Suprapubic skin (tissue), 4 donors: ENCODE results near the gene METTL15.

ENCODE experiments used
- CTCF ChIP-seq, 2 donors: fragments of 200-600 bp in 1 of 2; fragments of 450-650 bp in 1 of 2; sonication (generic) in 1 of 2; IDR thresholded peaks; one replicate each; pipeline ENCODE4 v1.5.1; 2016 to 2019; ENCODE audit warnings: antibody characterized with exemption in 2 of 2, mild to moderate bottlenecking in 1 of 2, moderate library complexity in 1 of 2
- POLR2A ChIP-seq, 2 donors: fragments of 450-650 bp; IDR thresholded peaks; one replicate each; pipeline ENCODE4 v1.6.1; 2017; ENCODE audit warnings: antibody characterized with exemption in 2 of 2, mild to moderate bottlenecking in 2 of 2, moderate library complexity in 2 of 2
- POLR2AphosphoS5 ChIP-seq, 3 donors: sonication (generic); formaldehyde crosslinking; IDR thresholded peaks; one replicate each; pipeline ENCODE4 v1.6.1; 2017; ENCODE audit warnings: antibody characterized with exemption in 3 of 3

- TF ChIP-seq CTCF (IDR thresholded peaks at IDR 0.05) (no peak), POLR2A (IDR thresholded peaks at IDR 0.05) (no peak), POLR2AphosphoS5 (IDR thresholded peaks at IDR 0.05) (no peak)
Observed at GRCh38 chr11:28098257-28098656, 9.9 kb upstream of the METTL15 start.
